ENCODE results near the gene ANKFN1. TPM values are rescaled to one million over a fixed set of nuclear protein-coding genes. Genes with fewer than 3 reads are reported as not detected.

Gene ANKFN1
- total RNA-seq (2014; rRNA removed; shearing (Covaris generic)), result 0.52 and 0.94 TPM in 2 replicates
- not detected in 2 replicates for polyA plus RNA-seq (2014; cell fraction: nucleus; rRNA removed)

DNA sequence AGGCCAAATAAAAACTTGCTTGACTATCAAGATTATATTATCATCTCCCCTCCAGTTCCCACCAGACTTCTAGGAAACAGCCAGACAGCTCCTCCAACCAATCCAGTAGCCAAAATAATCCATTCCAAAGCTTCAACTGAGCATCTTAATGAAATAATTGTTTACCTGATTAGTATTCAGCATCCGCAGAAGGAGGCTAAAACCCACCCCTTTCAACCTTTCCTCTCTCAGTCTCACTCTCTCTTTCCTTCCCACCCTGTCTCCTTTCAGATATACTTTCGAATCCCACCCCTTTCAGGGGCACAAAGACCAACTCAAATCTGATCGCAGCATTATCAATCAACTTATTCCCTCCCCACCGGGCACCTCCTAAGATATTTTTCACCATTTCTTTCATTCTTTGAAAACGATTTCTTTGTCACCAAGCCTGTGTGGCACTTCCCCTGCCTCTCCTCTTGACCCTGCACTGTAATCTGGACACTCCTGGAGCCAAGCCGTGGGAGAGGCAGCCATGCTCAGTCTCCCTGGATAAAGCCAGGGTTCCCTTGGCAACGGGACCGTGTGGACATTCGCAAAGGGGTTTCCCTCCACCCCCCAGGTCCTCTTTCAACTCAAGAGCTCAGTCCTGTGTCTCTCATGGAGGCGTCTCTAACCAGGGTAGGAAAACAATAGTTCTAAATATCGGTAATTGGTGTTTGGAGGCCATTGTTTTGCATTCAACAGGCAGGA lies at the start of gene ANKFN1:
ANKFN1 (plus strand) TSS at position 602 of the 729 bp plus-strand sequence. CDS start 59,193 bp downstream, outside the sequence.
- no peak for DNase-seq (ENCODE audit: extremely low read depth, low read depth)

GRCh38 chr17:56108811-56109284 lies 44.4 kb upstream of the ANKFN1 start:
- no peak for DNase-seq (ENCODE audit: extremely low read depth, low read depth)

- DNase-seq (ENCODE audit: extremely low read depth, low read depth), result no peak
These were observed 43.4 kb upstream of the ANKFN1 start for GRCh38 chr17:56109836-56110235.

DNA sequence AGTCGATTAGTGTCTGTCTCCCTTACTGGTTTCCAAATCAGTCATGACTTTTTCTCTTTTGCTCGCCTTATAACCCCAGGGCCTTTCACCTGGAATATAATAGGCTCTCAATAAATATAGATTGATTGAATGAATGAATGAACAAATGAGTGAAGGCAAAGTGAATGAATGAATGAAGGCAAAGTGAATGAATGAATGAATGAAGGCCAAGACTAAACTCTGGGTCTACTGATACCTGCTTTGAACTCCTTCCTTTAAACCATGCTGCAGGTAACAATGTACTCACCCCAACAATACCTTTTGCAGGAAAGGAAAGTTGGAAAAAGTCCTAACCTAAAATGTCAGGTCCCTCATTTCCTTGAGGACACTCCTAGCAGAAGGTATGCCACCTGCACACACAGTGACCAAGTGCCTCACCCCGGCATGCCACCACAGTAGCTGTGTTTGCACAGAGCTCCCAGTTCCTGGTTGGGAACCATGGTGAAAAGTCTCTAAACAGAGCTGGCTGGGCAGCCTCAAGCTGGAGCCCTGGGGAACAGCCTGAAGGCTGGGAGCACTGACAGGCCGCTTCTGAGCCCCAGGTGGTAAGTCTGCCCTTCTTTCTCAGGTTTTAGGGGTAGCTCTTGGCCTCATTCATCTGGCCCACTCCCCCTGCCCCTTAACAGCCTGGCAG lies 42.7 kb upstream of the ANKFN1 start:
- no peak for DNase-seq (ENCODE audit: extremely low read depth, low read depth)

GRCh38 chr17:56111706-56112485 lies 41.4 kb upstream of the ANKFN1 start:
- DNase-seq (ENCODE audit: extremely low read depth, low read depth), result no peak

GRCh38 chr17:56113486-56113885 lies 39.8 kb upstream of the ANKFN1 start:
- no peak for DNase-seq (ENCODE audit: extremely low read depth, low read depth)

DNA sequence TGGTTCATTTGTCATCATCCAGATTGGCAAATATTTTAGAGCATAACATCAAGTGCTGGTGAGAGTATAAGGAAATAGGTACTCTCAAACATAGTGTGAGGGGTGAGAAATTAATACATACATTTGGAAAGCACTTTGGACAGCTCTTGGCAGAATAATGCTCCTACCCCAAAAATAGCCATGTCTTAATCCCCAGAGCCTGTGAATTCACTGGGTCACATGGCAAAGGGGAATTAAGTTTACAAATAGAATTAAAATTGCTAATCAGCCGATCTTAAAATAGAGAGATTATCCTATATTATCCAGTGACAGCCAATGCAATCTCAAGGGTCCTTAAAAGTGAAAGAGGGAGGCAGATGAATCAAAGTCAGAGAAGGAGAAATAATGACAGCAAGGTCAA lies 38.8 kb upstream of the ANKFN1 start:
- DNase-seq (ENCODE audit: extremely low read depth, low read depth), result no peak

DNA sequence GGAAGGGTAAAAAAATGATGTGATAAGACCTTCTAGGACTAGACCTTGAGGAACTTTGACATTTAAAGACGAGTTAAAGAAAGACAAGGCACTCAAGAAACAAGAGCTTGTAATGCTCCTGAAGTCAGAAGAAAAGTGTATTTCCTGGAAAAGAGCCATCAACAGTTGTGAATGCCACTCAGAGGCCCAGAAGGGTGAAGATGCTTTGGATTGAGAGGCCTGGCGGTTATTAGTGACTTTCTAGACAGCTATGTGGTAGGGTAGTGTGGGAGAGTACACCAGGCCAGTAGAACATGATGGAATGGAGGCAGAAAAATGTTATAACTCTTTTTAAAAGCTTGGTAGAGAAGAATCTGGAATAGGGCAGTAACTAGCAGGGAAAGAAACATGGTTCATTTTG lies 34.1 kb upstream of the ANKFN1 start:
- DNase-seq (ENCODE audit: extremely low read depth, low read depth), result no peak

GRCh38 chr17:56119936-56120335 lies 33.3 kb upstream of the ANKFN1 start:
- DNase-seq (ENCODE audit: extremely low read depth, low read depth), result no peak

GRCh38 chr17:56121191-56122051 lies 31.9 kb upstream of the ANKFN1 start:
- DNase-seq (ENCODE audit: extremely low read depth, low read depth), result no peak

DNA sequence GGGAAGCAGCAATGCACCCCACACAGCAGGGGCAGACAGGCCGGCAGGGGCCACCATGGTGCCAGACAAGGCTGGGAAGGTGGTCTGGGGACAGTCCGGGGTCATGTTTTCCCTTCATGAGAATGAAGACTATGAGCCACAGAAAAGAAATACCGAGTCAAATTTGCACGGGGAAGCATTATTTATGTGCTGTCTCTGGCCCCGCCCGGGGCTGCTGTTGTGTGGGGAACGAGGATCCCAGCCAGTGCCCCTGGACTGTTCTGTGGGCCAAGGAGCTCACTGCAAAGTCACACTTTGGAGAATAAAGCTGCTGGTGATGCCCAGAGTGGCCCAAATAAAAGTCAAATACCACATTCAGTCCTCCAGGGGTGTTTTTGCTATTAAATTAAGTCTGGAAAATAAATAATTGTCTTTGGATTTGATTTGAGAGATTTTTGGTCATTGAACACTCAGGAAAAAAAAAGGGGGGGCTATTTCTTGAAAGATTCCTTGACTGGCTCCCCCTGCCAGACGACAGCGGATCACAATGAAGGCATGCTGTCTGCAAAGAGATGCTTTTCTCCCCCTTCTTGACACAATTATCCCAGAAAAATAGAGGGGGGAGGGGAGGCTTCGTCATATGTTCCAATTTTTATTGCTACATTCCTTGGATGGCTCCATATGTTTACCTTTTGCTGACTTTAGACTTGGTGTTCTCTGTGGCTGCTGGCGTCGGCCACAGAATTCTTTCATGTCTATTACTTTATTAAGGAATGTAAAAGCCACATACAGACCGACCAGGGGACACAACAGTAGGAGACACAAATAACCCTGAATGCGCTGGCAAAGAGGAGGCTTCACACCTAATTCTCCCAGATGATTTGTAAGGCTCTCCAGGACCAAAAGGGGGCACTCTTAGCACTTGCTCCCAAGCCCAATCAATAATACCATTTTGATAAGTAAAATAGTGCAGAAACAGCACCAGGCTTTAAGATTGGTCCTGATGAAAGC lies 27.1 kb upstream of the ANKFN1 start:
- peak; percentile 3 for DNase-seq (ENCODE audit: extremely low read depth, low read depth)

GRCh38 chr17:56130026-56130425 lies 23.2 kb upstream of the ANKFN1 start:
- no peak for DNase-seq (ENCODE audit: extremely low read depth, low read depth)

DNA sequence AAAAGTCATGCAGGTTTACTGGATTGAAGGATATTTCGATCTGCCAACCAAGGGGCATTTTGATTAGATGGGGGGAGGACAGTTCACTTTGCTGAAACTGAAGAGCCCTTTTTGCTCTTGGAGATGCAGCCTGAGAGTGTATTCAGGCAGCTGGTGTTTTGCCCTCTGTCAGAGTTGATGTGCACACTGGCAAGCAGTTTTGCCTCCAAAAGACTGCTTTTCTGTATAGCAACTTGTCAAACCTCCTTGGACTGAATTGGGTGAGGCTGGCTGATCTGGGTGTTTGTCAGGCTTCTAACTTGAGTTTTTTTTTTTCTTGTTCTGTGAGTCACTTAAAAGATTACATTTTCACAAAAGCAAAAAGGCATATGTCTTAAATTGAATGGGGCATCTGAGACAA lies 22.6 kb upstream of the ANKFN1 start:
- no peak for DNase-seq (ENCODE audit: extremely low read depth, low read depth)

DNA sequence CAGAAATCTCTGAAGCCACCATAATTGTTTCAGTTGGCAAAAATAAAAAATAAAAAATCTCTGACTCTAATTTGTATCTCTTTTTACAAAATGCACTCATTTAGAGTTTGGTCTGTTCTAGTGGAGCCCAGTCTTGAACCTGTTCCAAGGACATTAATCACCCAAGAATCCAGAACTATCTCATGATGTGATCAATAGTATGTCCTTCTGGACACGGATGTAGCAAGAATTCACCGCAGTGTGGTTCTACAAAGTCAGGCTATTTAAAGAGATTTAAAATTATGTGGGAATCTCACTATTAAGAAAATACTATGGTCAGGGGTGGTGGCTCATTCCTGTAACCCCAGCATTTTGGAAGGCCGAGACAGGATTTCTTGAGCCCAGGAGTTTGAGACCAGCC lies 21.8 kb upstream of the ANKFN1 start:
- DNase-seq (ENCODE audit: extremely low read depth, low read depth), result no peak

GRCh38 chr17:56136301-56136700 lies 17.0 kb upstream of the ANKFN1 start:
- DNase-seq (ENCODE audit: extremely low read depth, low read depth), result no peak

DNA sequence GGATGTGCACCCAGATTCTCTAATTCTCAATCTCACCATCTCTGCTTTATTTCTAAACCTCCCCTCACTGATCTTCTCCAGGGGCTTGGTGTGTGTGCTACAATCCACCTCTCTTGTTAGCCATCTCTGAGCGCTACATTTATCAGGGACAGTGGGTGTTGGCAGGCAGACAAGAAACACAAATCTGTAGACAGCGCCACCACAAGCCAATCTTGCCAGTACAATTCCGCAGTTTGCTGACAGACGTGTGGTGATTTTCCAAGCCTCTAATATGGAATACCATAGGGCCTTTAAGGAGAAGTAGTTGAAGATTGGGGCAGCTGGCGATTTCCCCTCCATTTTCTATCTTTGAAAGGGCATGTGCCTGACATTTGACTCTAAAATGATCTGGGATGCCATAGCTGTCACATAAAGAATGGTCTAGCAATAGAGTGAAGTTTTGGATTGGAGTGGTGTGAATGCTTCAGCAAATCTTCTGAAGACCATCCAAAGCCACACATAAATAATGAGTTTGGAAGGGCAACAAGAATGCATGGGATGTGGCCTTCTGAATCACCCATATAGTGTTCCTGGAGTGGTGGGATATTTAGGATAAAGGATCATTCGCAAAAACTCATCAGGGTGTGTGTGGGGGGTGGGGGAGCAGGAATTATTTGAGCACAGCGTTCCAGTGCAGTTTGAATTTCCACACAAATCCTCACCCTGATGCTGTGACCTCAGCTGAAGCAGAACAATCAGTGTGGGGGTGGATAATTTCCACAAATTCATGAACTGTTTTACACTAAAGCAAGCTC lies 12.0 kb upstream of the ANKFN1 start:
- DNase-seq (ENCODE audit: extremely low read depth, low read depth), result no peak

DNA sequence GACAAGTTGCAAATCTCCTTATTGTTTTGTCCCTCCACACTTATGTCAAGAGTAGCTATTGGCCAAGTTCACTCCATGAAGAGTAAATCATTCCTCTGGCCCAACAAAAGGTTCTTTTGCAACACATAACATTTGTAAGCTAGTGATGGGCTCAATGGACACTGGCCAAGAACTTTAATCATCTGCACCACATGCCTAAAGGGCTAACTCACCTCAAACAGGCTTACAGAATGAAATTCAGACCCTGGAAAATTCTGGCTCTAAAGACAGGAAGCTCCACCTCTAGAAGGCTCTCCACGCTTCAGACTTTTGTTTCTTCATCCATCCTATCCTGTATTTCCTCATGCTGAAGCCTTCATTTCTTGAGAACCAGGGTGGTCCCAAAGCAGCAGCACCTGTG lies 10.9 kb upstream of the ANKFN1 start:
- no peak for DNase-seq (ENCODE audit: extremely low read depth, low read depth)

DNA sequence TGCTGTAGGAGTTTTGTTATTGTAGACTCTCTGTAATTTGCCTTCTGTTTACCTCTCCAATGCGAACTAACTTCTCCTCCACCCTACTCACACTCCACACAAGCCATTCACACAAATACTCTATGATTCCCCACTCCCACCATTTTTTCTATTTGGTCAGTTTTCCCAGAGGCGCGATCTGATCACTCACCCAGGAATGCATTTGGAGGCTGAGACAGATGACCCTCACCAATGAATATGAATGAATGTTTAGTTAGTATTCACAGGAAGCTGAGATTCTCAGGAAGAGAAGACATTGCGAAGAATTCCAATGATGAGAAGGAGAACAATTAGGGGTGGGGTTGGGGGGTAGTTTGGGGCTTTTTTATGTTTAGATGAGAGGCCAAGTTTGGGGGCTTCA lies 10.5 kb upstream of the ANKFN1 start:
- no peak for DNase-seq (ENCODE audit: extremely low read depth, low read depth)

Measured in NCI-H460 (cell line).